ENCODE results near the gene CDYL.
A peak's percentile ranks its signal among the peaks of the same experiment; 100 is the strongest.
"Not testable (repeated sequence)": the region's sequence is repeated elsewhere in the genome, so short reads cannot be mapped to it uniquely, and the experiment has no call there.

CDYL gene

DNA sequence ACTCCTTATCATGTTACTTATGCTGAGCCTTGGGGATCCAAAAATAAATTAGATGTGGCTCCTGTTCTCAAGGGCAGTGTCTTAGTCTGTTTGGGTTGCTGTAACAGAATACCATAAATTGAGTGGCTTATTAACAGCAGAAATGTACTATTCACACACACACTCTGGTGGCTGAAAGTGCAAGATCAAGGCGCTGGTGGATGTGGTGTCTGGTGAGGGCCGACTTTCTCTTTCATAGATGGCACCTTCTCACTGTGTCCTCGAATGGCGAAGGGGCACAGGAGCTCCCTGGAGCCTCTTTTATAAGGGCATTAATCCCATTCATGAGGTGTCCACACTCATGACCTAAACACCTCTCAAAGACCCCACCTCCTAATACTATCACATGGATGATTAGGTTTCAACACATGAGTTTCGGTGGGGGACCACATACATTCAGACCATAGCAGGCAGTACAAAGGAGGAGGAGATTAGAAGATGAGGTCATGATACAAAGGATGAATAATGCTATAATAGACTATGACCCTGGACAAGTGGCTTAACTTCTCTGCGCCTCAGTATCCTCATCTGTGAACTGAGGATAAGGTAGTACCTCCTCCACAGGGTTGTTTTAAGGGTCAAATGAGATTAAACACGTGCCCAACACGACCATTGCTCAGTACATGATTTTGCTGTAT is 193.5 kb downstream of the CDYL start:
- no peak for DNase-seq

DNA sequence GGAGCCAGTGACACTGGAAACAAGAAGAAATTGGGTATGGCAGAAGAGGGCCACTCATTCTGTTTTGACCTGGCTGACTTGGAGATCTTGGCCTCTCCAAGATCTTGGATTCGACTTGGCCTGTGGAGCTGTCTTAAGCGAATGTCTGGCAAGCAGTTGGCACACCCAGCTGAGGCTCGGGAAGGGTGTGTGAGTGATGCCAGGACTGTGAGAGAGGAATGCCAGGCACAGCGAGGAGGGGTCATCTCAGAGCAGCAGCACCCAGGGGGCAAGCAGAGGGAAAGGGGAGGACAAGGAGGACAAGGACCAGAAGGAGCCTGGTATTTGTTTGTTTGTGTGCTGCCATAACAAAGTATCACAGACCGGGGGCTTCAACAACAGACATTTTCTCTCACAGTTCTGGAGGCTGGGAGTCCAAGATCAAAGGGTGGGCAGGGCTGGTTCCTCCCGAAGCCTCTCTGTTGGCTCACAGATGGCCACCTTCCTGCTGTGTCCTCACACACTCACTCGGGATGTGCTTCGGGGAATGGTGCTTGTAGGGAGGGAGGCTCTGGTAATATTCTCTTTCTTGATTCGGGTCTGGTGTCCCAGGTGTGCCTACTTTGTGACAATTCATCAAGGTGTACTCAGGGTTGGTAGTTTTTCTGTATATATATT is 194.7 kb downstream of the CDYL start:
- DNase-seq, result no peak

DNA sequence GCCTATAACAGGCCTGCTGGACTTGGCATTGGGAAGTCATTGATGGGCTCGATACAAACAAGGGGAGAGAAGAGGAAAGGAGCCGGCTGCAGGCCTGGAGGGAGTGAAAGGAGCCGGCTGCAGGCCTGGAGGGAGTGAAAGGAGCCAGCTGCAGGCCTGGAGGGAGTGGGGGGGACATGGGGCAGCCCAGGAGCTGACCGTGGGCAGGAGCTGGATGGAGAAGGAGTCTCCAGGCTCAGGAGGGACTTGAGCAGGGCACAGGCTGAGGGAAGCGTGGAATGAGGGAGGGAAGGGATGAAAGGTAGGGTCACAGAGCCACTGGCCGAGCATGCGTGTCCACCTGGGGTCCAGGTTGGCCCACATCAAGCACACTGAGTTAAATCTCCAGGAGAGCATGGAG is 195.6 kb downstream of the CDYL start:
- no peak for DNase-seq

DNA sequence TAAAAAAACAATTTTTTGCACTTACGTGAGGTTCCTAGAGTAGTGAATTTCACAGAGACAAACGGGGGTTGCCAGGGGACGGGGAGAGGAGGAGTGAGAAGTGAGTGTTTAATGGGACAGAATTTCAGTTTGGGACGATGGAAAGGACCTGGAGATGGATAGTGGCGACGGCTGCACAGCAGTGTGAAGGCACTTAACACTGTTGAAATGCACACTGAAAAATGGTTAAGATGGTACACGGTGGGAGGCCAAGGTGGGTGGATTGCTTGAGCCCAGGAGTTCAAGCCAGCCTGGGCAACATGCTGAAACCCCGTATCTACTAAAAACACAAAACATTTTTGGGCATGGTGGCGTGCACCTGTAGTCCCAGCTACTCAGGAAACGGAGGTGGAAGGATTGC is 196.2 kb downstream of the CDYL start:
- no peak for DNase-seq

DNA sequence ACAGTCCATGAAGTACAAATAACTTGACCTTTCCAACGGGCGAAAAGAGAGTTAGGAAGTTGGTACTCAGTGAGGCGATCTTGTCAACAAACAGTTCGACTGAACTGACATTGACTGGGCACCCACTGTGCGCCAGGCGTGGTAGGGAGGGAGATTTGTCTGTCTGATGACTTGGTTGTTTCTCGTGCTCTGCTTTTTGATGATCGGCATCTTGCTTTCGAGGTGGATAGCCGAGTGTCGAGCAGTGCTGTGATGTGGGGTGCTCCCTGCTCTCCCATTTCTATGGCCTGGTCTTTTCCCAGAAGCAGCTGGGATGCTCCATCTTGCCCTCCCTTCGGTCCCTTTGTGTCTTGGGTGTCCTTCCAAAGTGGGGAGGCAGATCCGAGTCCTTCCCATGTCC is 197.2 kb downstream of the CDYL start:
- no peak for DNase-seq

DNA sequence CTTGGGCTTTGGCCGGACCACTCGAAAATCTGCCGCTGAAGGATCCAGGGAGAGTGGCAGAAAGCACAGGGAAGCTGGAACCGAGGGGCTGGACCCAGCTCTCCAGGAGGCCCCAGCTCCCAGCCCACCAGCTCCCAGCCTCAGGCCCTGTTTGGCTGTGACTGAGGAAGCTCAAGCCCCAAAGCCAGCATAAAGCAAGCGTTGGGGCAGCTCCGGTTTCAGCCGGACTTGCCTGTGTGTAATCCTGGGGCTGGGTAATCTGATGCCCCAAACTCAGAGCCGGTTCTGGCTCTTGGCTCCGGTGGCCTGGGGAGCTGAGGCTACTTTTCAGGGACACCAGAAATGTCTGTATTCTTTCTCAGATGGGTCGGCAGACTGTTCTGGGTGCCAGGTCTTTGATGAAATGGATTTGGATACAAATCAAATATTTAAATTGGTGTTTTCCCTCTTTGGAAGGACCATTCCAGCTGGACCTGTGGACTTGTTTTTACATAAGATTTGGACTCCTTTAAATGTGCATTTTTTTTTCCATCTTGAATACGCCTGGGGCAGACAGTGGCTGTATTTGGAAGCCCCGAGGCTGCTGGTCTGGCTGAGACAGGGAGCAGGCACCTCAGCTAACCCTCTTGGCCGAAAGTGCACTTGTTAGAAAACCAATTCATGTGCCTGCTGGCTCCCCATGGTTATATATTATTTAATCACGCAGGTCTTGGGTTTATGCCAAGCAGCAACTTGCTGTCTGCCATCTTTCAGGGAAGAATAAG is 198.0 kb downstream of the CDYL start:
- peak; percentile 53 for DNase-seq

DNA sequence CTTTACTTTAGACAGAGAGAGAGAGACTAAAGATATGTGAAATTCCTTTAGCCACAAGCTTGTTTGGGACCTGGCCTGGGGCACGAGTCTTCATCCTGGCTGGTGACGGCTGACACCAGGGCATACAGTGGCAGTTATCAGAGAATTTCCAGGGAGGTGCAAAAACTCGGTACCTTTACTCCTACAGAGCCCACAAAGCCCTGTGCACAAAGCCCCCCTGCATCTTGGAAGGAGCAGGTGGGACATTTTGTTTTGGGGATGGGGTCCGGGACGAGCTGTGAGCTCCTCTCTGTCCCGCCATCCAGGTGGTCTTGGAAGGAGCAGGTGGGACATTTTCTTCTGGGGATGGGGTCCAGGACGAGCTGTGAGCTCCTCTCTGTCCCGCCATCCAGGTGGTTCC is 198.8 kb downstream of the CDYL start:
- DNase-seq, result no peak

DNA sequence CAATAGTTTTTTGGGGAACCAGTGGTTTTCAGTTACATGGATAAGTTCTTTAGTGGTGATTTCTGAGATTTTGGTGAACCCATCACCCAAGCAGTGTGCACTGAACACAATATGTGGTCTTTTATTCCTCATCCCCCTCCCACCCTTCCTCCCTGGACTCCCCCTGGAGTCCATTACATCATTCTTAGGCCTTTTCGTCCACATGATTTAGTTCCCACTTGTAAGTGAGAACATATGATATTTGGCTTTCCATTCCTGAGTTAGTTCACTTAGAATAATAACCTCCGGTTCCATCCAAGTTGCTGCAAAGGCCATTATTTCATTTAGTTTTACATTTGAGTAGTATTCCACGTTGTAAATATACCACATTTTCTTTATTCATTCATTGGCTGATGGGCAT is 199.3 kb downstream of the CDYL start:
- no peak for DNase-seq

DNA sequence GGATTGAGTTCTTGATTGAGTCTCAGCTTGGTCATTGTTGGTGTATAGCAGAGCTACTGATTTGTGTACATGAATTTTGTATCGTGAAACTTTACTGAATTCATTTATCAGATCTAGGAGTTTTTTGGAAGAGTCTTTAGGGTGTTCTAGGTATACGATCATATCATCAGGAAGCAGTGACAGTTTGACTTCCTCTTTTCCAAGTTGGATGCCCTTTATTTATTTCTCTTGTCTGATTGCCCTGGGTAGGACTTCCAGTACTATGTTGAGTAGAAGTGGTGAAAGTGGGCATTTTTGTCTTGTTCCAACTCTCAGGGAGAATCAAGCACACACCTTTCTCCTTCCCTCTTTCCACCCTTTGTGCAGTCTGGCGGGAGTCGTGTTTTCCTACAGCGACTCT is 201.3 kb downstream of the CDYL start:
- no peak for DNase-seq

DNA sequence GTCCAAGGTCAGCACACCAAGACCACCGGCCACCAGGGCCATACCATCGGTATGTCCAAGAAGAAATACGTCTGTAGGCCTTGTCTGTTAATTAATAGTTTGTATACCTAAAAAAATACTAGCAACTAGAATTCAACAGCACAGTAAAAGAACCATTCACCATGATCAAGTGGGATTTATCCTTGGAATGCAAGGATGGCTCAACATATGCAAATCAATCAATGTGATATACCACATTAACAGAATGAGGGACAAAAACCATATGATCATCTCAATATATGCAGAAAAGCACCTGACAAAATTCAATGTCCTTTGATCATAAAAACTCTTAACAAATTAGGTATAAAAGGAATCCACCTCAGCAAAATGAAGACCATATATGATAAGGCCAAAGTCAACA is 203.2 kb downstream of the CDYL start:
- no peak for DNase-seq

DNA sequence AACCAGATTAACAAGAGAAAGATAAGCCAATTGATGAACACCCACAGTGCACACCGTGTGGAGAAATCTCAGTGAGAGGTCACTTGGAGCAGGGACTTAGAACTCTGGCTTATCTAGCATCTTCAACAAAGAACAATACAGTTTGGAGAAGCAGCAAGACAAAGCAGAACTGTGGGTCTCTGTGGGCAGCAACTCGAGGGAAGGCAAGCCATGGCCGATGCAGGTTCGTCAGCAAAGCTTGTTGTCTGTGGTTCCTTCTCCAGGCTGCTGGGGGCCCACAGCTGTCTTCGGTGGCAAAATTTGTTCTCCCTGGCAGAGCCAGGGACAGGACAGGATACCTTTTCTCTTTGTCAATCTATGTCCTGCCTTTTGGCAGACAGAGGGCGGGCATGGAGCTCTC is 205.6 kb downstream of the CDYL start:
- no peak for DNase-seq

DNA sequence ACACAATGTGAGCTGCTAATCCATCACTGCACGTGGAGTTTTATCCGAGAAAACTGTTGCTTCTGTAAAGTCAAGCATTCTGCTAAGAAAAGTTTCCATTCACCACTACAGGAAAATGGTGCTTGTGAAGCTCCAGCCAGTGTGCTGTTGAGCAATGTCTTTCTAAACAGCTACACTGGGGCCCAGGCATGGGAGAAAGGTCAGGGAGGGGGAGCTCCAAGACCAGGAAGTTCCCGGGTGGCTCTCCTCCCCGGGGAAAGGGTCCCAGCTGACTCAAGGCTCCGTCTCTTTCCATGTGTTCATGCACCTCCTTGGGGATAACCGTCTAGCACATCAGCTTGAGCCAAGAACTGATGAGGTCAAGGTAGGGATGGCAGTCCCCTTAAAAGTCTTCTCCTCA is 207.1 kb downstream of the CDYL start:
- no peak for DNase-seq

DNA sequence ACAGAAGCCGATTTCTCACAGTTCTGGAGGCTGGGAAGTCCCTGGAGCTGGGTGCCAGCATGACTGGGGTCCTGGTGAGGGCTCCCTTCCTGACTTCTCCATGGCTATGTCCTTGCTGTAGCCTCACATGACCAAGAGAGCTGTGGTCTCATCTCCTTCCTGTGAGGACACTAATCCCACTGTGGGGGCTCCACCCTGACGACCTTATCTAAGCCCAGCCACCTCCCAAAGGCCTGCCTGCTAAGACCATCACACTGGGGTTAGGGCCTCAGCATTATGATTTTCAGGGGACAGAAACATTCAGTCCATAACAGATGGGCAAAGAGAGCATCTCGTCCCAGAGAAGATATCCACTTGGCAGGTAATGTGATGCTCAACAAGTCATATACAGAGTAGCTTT is 210.8 kb downstream of the CDYL start:
- no peak for DNase-seq

DNA sequence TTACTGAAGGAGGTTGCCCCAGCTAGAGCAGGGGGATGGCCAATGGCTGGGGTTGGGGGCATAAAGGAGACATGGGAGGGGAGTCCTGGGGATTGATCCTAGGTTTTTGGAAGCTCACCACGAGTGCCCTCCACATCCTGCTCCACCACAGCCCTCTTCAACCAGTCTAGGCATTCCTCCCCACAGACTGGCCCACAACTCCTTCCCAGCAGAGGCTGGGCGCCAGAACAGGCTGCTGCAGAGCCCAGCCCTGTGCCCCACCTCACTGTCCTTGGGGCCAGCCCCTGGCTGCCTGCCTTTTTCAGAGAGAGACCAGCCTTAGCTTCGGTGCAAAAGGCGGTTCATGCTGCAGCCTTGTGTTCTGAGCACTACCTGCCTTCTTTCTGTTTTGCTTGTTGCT is 211.2 kb downstream of the CDYL start:
- DNase-seq, result no peak

DNA sequence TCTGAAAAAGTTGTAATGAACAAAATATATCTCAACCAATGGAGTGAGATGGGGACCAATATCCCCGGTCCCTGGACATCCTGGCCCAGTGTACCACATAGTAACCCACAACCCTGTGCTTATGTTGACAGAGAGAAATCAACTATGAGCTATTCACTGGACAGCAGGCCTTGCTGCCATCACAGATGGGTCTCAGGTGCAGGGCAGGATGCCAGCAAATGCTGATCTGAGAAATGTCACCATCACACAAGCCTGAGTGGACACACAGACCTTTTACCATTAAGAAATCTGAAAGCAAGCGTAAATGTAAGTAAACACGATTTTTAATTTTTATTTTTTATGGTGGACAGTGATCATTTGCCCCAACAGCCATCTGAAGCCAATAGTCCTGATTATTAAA is 218.5 kb downstream of the CDYL start:
- DNase-seq, result no peak

DNA sequence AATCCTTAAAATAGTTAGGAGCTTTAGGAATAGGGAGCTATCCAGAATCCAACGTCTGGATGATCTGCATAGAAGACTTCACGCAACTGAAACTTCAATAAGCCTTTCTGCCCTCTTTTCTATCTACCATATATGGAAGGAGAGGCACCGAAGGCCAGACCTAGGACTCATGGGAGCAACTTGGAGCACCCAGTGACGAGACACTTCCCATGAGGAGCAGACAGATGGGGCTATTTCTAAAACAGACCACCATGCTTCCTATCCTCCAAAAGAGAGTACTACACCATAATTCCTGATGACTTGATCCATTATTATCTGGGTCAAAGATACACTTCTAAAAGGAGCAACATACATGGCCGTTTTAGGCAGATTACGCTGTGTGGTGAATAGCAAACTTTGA is 221.7 kb downstream of the CDYL start:
- DNase-seq, result no peak

DNA sequence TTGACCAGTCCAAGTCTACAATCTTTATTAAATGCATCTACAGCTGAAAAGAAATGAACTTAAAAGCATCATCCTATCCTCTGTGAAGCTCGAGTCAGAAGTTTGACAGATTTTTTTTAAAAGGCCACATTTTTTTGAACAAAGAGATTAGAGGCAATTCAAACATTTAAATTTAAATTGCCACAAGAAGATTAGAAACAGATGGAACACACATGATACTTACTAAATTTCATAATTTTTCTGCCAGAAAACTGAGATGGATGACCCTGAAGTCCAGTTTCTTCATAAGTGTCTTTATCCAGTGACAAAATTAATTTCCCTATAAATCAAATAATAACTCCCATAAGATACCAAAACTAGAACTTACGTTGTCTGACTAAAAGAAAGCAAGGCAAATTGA is 223.4 kb downstream of the CDYL start:
- DNase-seq, result no peak

DNA sequence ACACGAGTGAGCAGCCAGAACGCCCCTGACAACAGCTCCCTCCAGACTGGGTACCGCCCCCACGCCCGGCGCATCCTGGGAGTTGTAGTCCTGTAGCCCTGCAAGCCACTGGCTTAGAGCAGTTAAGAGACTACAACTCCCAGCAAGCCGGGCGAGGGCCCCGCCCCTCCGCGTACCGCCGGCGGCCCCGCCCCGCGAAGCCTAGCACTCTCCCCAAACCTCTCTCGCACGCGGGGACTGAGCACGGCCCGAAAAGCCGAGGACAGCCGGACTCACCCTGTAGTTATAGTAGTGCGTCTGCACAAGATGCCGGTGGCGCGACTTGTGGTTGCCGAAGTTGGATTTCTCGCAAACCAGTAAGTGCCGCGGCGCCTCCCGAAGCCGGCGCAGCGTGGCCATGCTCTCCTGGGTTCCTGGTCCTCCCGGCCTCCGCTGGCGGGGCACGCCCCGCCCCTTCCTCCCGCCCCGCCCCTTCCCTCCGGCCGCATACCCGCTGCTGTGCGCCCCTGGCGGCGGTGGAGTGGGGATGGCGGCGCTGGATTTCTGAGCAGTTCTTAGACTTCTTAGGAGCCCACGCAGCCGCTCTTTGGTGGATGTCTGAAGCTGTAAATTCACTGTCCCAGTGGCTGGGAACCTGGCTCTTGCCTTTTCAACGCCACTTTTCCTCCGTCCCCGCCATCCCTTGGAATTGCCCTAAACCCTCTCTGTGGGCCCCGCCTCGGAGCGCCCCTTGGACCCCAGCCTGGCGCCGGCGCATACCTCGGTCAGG is 227.6 kb downstream of the CDYL start, which contains the start of gene RPP40:
Gene RPP40, minus strand, starts transcription at position 434 of the 769 bp plus-strand sequence. Its CDS starts 35 bp downstream, at position 399.
- DNase-seq, result peak; percentile 69

DNA sequence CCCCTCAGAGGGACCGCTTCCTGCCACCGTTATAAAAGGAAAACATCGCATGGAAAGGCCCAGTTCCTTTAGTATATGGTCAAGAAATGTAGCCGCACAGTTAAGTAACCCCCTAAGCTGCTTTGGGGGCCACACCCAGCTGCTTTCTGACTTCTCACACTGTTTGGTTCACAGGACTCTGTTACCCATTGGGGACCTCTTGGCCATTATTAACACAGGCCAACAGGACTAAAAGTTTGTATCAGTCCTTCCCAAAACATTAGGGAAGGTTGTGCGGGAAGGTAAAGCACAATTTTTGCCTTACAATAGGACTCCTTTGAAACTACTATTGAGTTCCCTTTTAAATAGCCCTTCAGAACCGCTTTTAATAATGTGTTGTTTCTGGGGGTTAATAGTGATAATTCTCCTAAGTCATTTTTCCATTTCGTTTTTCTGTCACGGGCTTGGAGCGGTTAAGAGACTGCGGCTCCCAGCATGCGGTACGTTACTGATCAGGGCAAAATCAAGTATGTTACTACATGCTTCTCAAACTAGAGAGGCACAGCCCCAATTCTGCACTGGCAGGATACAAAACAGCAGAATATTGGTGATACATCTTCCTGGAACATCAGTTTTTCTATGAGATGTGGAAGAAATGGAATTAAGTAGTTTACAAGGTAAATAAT is 228.3 kb downstream of the CDYL start:
- DNase-seq, result no peak

DNA sequence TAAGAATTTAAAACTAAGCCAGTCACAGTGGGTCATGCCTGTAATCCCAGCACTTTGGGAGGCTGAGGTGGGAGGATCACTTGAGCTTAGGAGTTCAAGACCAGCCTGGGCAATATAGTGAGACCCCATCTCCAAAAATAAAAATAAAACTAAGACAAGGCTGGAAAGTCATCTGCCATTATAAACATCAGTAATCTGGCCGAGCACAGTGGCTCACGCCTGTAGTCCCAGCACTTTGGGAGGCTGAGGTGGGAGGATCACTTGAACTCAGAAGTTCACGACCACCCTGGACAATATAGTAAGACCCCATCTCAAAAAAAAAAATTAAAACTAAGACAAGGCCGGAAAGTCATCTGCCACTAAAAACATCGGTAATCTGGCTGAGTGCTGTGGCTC is 228.8 kb downstream of the CDYL start:
- DNase-seq, result not testable (repeated sequence)
